Hepatocyte (in vitro differentiated cells): ENCODE results near the gene NANOS3. TPM values are rescaled to one million over a fixed set of nuclear protein-coding genes. Genes with fewer than 3 reads are reported as not detected.

Experiments
- DNase-seq: peaks from one replicate; pipeline ENCODE4 v3.0.0-alpha.2; 2016; ENCODE audit warnings: low spot score
- H2AFZ ChIP-seq: fragments of 200-600 bp; sonication (generic); 2 replicates; pipeline ENCODE4 v1.6.0; 2016; ENCODE audit warnings: antibody characterized with exemption, mild to moderate bottlenecking
- H3K27ac ChIP-seq: fragments of 200-600 bp; sonication (generic); 2 replicates; pipeline ENCODE4 v1.5.1; 2016; ENCODE audit warnings: mild to moderate bottlenecking
- H3K27me3 ChIP-seq: fragments of 200-600 bp; sonication (generic); 2 replicates; pipeline ENCODE4 v1.6.1; 2016
- H3K36me3 ChIP-seq: fragments of 200-600 bp; sonication (generic); replicated peaks from 2 replicates; pipeline ENCODE4 v1.5.1; 2016; ENCODE audit warnings: low read depth; ENCODE audit not compliant: insufficient read depth
- H3K4me1 ChIP-seq: fragments of 200-600 bp; sonication (generic); 2 replicates; pipeline ENCODE4 v1.5.1; 2016; ENCODE audit warnings: mild to moderate bottlenecking, moderate library complexity; ENCODE audit not compliant: insufficient read depth
- H3K4me2 ChIP-seq: fragments of 200-600 bp; sonication (generic); 2 replicates; pipeline ENCODE4 v1.6.0; 2016
- H3K4me3 ChIP-seq: fragments of 200-600 bp; sonication (generic); 2 replicates; pipeline ENCODE4 v1.5.1; 2016; ENCODE audit warnings: mild to moderate bottlenecking
- H3K79me2 ChIP-seq: fragments of 200-600 bp; sonication (generic); 2 replicates; pipeline ENCODE4 v1.6.0; 2017; ENCODE audit warnings: mild to moderate bottlenecking
- H3K9me2 ChIP-seq: fragments of 200-600 bp; sonication (generic); replicated peaks from 2 replicates; pipeline ENCODE4 v1.6.0; 2017; ENCODE audit warnings: mild to moderate bottlenecking; ENCODE audit not compliant: insufficient read depth
- H3K9me3 ChIP-seq: fragments of 200-600 bp; sonication (generic); 2 replicates; pipeline ENCODE4 v1.5.1; 2016; ENCODE audit warnings: low read depth, mild to moderate bottlenecking
- H4K20me1 ChIP-seq: fragments of 200-600 bp; sonication (generic); 2 replicates; pipeline ENCODE4 v1.6.0; 2016; ENCODE audit warnings: mild to moderate bottlenecking; ENCODE audit not compliant: insufficient read depth, poor library complexity, severe bottlenecking
- CTCF ChIP-seq: fragments of 200-600 bp; sonication (generic); IDR thresholded peaks from 2 replicates; pipeline ENCODE4 v1.5.1; 2016; ENCODE audit warnings: antibody characterized with exemption, mild to moderate bottlenecking; ENCODE audit not compliant: poor library complexity
- EZH2 ChIP-seq: fragments of 200-600 bp; sonication (generic); IDR thresholded peaks from 2 replicates; pipeline ENCODE4 v1.6.1; 2016; ENCODE audit warnings: antibody characterized with exemption, mild to moderate bottlenecking, borderline replicate concordance
- EZH2phosphoT487 ChIP-seq: fragments of 200-600 bp; sonication (generic); IDR thresholded peaks from one replicate; pipeline ENCODE4 v1.6.1; 2018; ENCODE audit warnings: antibody characterized with exemption, mild to moderate bottlenecking, low read depth, moderate library complexity; ENCODE audit not compliant: unreplicated experiment, severe bottlenecking
- WGBS: methylation state at CpG from one replicate; pipeline ENCODE4 v1.1.6; 2016; ENCODE audit warnings: low lambda C conversion rate; ENCODE audit errors: missing lambda C conversion rate; 5-methylcytosine and 5-hydroxymethylcytosine counted together
- polyA plus RNA-seq: library from polyadenylated mRNA; unstranded; fragments of >200 nt; fragmentation: Nextera tagmentation; extraction: Ambion mirVana; gene quantifications from 2 replicates; pipeline ENCODE4 v1.2.1, GENCODE V29; 2016
- total RNA-seq: library from RNA; depleted of rRNA; stranded (reverse); fragments of >200 nt; gene quantifications from 2 replicates; pipeline ENCODE4 v1.2.3, GENCODE V29; 2014

Gene NANOS3
- total and polyA plus RNA-seq, 2 experiments from 2014 or later = 0.60 to 2.1 TPM

DNA sequence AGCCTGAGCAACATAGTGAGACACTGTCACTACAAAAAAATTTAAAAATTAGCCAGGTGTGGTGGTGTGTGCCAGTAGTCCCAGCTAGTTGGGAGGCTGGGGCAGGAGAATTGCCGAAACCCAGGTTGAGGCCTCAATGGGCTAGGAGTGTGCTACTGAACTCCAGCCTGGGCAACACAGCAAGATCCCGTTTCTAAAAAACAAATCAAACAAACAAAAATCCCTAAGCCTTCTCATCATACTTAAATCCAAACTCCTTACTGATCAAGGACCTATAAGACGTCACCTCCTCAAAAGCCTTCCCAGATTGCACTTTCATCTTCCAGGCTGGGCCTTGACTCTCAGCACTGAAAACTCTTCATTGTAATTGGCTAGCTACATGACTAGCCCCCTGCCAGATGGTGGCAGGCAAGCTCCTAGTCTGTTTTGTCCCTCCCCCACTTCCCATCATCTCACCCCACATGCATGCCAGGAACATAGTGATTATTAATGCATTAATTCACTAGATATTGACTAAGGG is 17.5 kb upstream of the NANOS3 start:
- Histone ChIP-seq H4K20me1 (no peaks in the 10 kb centered on the region), H3K4me2 (no peak overlapping the region), H3K27me3 (no peaks in the 10 kb centered on the region), H3K4me1 (peaks cover 11% of the 10 kb centered on the region), H3K36me3 (no peaks in the 10 kb centered on the region), H3K79me2 (no peaks in the 10 kb centered on the region), H2AFZ (no peak overlapping the region), H3K9me3 (no peaks in the 10 kb centered on the region), H3K27ac (no peak overlapping the region), H3K4me3 (no peak overlapping the region), H3K9me2 (no peaks in the 10 kb centered on the region)
- 96% methylated on average over 3 of the region's 3 CpGs for WGBS
- no peak for DNase-seq
- TF ChIP-seq EZH2 (no peak), CTCF (no peak), EZH2phosphoT487 (no peak)

DNA sequence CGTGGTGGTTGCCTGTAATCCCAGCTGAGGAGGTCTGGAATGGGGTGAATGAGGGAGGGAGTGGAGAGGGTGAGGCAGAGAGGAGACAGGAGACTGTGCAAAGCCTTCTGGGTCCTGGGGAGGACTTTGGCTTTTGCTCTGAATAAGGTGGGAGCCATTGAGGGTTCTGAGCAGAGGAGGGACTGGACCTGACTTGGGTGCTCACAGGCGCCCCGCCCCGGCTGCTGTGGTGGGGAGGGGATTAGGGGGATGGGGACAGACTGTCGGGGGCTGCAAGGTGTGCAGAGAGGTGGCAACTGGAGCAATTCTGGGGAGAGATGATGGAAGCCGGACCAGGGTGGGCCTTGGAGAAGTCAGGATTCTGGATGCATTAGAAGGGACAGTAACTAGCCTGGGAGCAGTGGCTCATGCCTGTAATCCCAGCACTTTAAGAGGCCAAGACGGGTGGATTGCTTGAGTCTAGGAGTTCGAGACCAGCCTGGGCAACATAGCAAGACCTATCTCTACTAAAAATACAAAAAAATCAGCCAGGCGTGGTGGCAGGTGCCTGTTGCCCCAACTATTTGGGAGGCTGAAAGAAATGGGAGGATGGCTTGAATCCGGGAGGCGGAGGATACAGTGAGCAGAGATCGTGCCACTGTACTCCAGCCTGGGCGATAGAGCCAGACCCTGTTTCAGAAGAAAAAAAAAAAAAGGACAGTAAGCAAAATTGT is 16.1 kb upstream of the NANOS3 start:
- Histone ChIP-seq H4K20me1 (no peaks in the 10 kb centered on the region), H3K4me1 (peaks cover 11% of the 10 kb centered on the region), H3K9me2 (no peaks in the 10 kb centered on the region), H3K36me3 (no peaks in the 10 kb centered on the region), H2AFZ (peak overlapping the region; percentile 50), H3K4me3 (no peak overlapping the region), H3K4me2 (no peak overlapping the region), H3K9me3 (no peaks in the 10 kb centered on the region), H3K27ac (peak overlapping the region; percentile 96), H3K27me3 (no peaks in the 10 kb centered on the region), H3K79me2 (no peaks in the 10 kb centered on the region)
- TF ChIP-seq EZH2 (no peak), CTCF (no peak), EZH2phosphoT487 (no peak)
- no peak for DNase-seq
- 90% methylated on average over 12 of the region's 13 CpGs for WGBS

DNA sequence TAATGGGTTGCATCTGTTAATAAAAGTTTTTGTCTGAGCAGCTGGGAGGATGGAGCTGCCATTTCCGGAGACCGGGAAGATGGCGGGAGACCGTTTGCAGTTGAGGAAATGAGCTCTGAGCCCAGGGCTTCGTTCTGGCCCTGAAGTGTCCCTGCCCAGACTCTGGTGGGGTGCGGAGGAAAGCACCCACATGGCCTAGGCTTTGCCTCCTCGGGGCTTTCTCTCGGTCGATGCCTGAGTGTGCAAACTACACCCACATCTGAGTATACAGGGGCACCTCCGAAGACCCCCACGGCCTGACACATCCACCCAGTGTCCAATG is 15.6 kb upstream of the NANOS3 start:
- Histone ChIP-seq H3K4me3 (no peak overlapping the region), H2AFZ (peak overlapping the region; percentile 50)
- WGBS = 67% methylated on average over 11 of the region's 11 CpGs

More for the DNA sequence above, 15.6 kb upstream of the NANOS3 start:
- Histone ChIP-seq H3K79me2 (peaks cover under 1% of the 10 kb centered on the region), H3K9me2 (no peaks in the 10 kb centered on the region), H3K36me3 (no peaks in the 10 kb centered on the region), H3K9me3 (no peaks in the 10 kb centered on the region), H3K27ac (peak overlapping the region; percentile 96), H3K4me1 (peaks cover 16% of the 10 kb centered on the region), H3K27me3 (no peaks in the 10 kb centered on the region), H4K20me1 (no peaks in the 10 kb centered on the region), H3K4me2 (peak overlapping the region; percentile 83)
- TF ChIP-seq EZH2phosphoT487 (no peak), CTCF (no peak), EZH2 (no peak)
- DNase-seq = no peak
